ENCODE measurements around the gene BPI.

DNA sequence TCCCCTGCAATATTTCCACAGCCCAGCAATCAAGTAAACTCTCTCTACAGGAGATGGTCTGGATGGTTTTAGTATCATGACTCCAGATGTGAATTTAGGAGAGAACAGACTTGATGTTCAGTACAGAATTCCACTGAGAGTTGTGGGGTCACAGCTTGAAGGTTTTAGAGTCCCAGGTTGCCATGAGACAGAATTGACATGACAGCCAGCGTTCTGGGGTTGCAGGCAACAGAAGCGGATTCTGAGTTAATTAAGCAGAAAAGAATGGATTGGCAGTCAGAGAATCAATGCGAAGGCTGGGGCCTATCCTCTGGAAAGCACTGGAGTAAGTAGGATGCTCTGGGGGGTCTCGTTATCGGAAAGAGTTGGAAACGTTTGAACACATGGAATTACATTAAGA lies 41.0 kb upstream of the BPI start:
- TF ChIP-seq, protein P1, sequence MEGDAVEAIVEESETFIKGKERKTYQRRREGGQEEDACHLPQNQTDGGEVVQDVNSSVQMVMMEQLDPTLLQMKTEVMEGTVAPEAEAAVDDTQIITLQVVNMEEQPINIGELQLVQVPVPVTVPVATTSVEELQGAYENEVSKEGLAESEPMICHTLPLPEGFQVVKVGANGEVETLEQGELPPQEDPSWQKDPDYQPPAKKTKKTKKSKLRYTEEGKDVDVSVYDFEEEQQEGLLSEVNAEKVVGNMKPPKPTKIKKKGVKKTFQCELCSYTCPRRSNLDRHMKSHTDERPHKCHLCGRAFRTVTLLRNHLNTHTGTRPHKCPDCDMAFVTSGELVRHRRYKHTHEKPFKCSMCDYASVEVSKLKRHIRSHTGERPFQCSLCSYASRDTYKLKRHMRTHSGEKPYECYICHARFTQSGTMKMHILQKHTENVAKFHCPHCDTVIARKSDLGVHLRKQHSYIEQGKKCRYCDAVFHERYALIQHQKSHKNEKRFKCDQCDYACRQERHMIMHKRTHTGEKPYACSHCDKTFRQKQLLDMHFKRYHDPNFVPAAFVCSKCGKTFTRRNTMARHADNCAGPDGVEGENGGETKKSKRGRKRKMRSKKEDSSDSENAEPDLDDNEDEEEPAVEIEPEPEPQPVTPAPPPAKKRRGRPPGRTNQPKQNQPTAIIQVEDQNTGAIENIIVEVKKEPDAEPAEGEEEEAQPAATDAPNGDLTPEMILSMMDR (IDR thresholded peaks at IDR 0.05; ENCODE audit: low read length): no peak
- TF ChIP-seq EZH2 (IDR thresholded peaks at IDR 0.05; ENCODE audit: borderline replicate concordance, low read length): no peak
